Endothelial cell of umbilical vein (primary cell): ENCODE results near the gene EMC8. TPM values are rescaled to one million over a fixed set of nuclear protein-coding genes. Genes with fewer than 3 reads are reported as not detected.

Source experiments
- BruUV-seq: library from RNA; stranded (reverse); fragments of 400-500 nt; replicated peaks from 2 replicates; lab custom pipeline; 2021; lab: Mats Ljungman, UMichigan
- CTCF ChIA-PET: fragments of 300-600, 350-600 bp; sonication (Branson Sonifier 250); formaldehyde crosslinking; loops from one replicate; lab custom pipeline; 2021; ENCODE audit warnings: antibody characterized with exemption, inconsistent platforms; lab: Charles Lee
- POLR2A ChIA-PET: fragments of 300-600, 350-600 bp; sonication (Branson Sonifier 250); formaldehyde crosslinking; loops from one replicate; lab custom pipeline; 2021; ENCODE audit warnings: antibody characterized with exemption, inconsistent platforms; lab: Charles Lee
- DNase-seq: peaks from one replicate; pipeline ENCODE4 v3.0.0-alpha.2; 2011; ENCODE audit warnings: low read depth, low spot score
- FAIRE-seq: peaks from 2 replicates; lab custom pipeline; 2011; peaks lifted over from hg19 to GRCh38; lab: Jason Lieb, UNC
- H2AFZ ChIP-seq: 2 replicates; pipeline ENCODE4 v1.6.0; 2012; ENCODE audit warnings: low read depth, low read length, control low read depth, inconsistent platforms
- H3K27ac ChIP-seq: 2 replicates; pipeline ENCODE4 v1.5.1; 2011; ENCODE audit warnings: low read depth, mild to moderate bottlenecking, control low read depth, low read length, moderate library complexity; ENCODE audit not compliant: insufficient read depth
- H3K27me3 ChIP-seq, 2 experiments: 2 replicates each; pipeline versions ENCODE4 v1.6.0 to v1.6.1; 2011; ENCODE audit warnings: low read length in 2 of 2, mixed read lengths in 1 of 2; ENCODE audit not compliant: control insufficient read depth in 2 of 2, insufficient read depth in 2 of 2
- H3K36me3 ChIP-seq, 2 experiments: 2 replicates in 1 of 2; 3 replicates in 1 of 2; pipeline ENCODE4 v1.5.1; 2011; ENCODE audit warnings: low read length in 2 of 2, mild to moderate bottlenecking in 1 of 2, moderate library complexity in 1 of 2; ENCODE audit not compliant: control insufficient read depth in 2 of 2, insufficient read depth in 2 of 2; ENCODE audit errors: extremely low read depth in 1 of 2
- H3K4me1 ChIP-seq: 3 replicates; pipeline ENCODE4 v1.5.1; 2011; ENCODE audit warnings: mild to moderate bottlenecking, low read length; ENCODE audit not compliant: control insufficient read depth, insufficient read depth; ENCODE audit errors: extremely low read depth
- H3K4me2 ChIP-seq: 2 replicates; pipeline ENCODE4 v1.6.1; 2011; ENCODE audit warnings: low read length, control low read depth, mixed read lengths; ENCODE audit not compliant: insufficient read depth
- H3K4me3 ChIP-seq, 3 experiments: fragments of 200-600 bp in 1 of 3; sonication (generic), shearing (Covaris generic) in 1 of 3; replicated peaks in 1 of 3; 2 replicates each; pipeline ENCODE4 v1.5.1; 2011 to 2016; ENCODE audit warnings: control low read depth in 3 of 3, low read length in 3 of 3, mild to moderate bottlenecking in 2 of 3, inconsistent platforms in 1 of 3, low read depth in 1 of 3, moderate library complexity in 1 of 3; ENCODE audit not compliant: insufficient read depth in 1 of 3
- H3K79me2 ChIP-seq: 2 replicates; pipeline ENCODE4 v1.6.0; 2012; ENCODE audit warnings: low read length, inconsistent platforms; ENCODE audit not compliant: control insufficient read depth, insufficient read depth
- H3K9ac ChIP-seq: replicated peaks from 2 replicates; pipeline ENCODE3; 2011; ENCODE audit warnings: low read length, control low read depth; ENCODE audit not compliant: insufficient read depth; ENCODE audit errors: extremely low read depth
- H3K9me1 ChIP-seq: replicated peaks from 3 replicates; pipeline ENCODE4 v1.6.0; 2011; ENCODE audit warnings: mild to moderate bottlenecking, low read length; ENCODE audit not compliant: control insufficient read depth, insufficient read depth; ENCODE audit errors: extremely low read depth
- H3K9me3 ChIP-seq: replicated peaks from 2 replicates; pipeline ENCODE4 v1.5.1; 2012; ENCODE audit warnings: low read length, inconsistent platforms; ENCODE audit not compliant: control insufficient read depth, insufficient read depth
- H4K20me1 ChIP-seq: replicated peaks from 2 replicates; pipeline ENCODE3; 2011; ENCODE audit warnings: mild to moderate bottlenecking, low read length; ENCODE audit not compliant: control insufficient read depth, insufficient read depth; ENCODE audit errors: extremely low read depth
- EZH2 ChIP-seq: IDR thresholded peaks from 2 replicates; pipeline ENCODE4 v1.6.1; 2012; ENCODE audit warnings: borderline replicate concordance, low read depth, mild to moderate bottlenecking, moderate library complexity, low read length, inconsistent platforms; ENCODE audit not compliant: severe bottlenecking
- FOS ChIP-seq: IDR thresholded peaks from 2 replicates; pipeline ENCODE4 v1.6.1; 2011; ENCODE audit warnings: mild to moderate bottlenecking, low read length, moderate library complexity, borderline replicate concordance; ENCODE audit not compliant: insufficient read depth
- GATA2 ChIP-seq: IDR thresholded peaks from 2 replicates; pipeline ENCODE4 v1.7.0; 2011; ENCODE audit warnings: low read depth, mild to moderate bottlenecking, moderate library complexity, mixed read lengths, low read length; ENCODE audit not compliant: insufficient read length, insufficient read depth
- MYC ChIP-seq: IDR thresholded peaks from one replicate; pipeline ENCODE4 v1.6.1; 2011; ENCODE audit warnings: mild to moderate bottlenecking, low read depth, low read length
- POLR2A ChIP-seq: IDR thresholded peaks from 2 replicates; pipeline ENCODE4 v1.6.1; 2012; ENCODE audit warnings: low read depth, mild to moderate bottlenecking, control low read depth, low read length
- POLR2AphosphoS5 ChIP-seq: IDR thresholded peaks from 2 replicates; pipeline ENCODE4 v1.6.1; 2012; ENCODE audit warnings: low read depth, mild to moderate bottlenecking, control low read depth, low read length, moderate library complexity; ENCODE audit not compliant: insufficient read depth
- dilution Hi-C: fragments of 300-500 bp; cut with MboI; formaldehyde crosslinking; loops from one replicate; pipeline ENCODE4 v1.15.0; 2019; ENCODE audit warnings: low sequenced_read_pairs; ENCODE audit not compliant: extremely low pct_ligation_motif_present
- intact Hi-C: fragments of 100-400 bp; cut with micrococcal nuclease; formaldehyde crosslinking; loops from one replicate; pipeline ENCODE4 v1.10.0; 2022
- polyA plus RNA-seq, 4 experiments: library from polyadenylated mRNA; depleted of rRNA in 3 of 4; stranded (reverse) in 3 of 4; unstranded in 1 of 4; fragments of >200 nt; gene quantifications; 2 replicates each; pipeline versions ENCODE4 v1.2.1 to v1.2.3, GENCODE V29; 2011 to 2012; ENCODE audit warnings: missing spikeins in 1 of 4
- total RNA-seq: library from RNA; stranded (reverse); gene quantifications from 2 replicates; pipeline ENCODE4 v1.2.3, GENCODE V29; 2021
- TF ChIP-seq, protein P1 (sequence below): IDR thresholded peaks from 2 replicates; pipeline ENCODE4 v1.6.1; 2011; ENCODE audit not compliant: insufficient read depth, insufficient read length

EMC8 gene
- total and polyA plus RNA-seq, 2 donors (not counting 3 experiments of a cell fraction or from before 2014, with no cell fraction given): 51.2 to 59.6 TPM

DNA sequence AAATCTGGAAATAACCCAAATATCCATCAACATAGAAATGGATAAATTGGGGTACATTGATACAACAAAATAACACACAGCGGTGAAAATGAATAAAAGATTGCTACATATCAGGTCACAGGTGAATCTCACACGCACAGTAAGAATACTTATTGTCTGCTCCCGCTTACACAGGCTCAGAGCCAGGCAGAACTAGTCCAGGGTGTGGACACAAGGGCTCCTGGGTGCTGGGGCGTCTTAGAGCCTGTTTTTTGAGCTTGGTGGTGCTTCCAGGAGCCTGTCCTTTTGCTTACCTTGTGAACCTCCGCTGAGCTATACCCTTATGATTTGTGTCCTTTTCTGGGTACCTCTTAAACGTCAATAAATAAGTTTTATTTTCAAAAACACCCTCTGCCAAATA lies 28.6 kb downstream of the EMC8 start:
- intact Hi-C loops (no loop called here), dilution Hi-C loops (no loop called here)
- H4K20me1 ChIP-seq: no peaks in the 10 kb centered on the region
- no peaks in the 10 kb centered on the region for H3K79me2 ChIP-seq
- CTCF ChIA-PET: interaction anchor here (0.9 kb wide), 1 partner anchor 14 kb away, joined by 3 read pairs; no protein-coding TSS in a partner anchor
- no peak overlapping the region for H3K27ac ChIP-seq
- POLR2A ChIA-PET: interaction anchor here (0.5 kb wide), 1 partner anchor 886 kb away, joined by 10 read pairs; no protein-coding TSS in a partner anchor
- no peak overlapping the region for H3K4me3 ChIP-seq
- TF ChIP-seq GATA2 (no peak), POLR2AphosphoS5 (no peak), FOS (no peak), EZH2 (no peak), POLR2A (no peak), MYC (no peak)
- TF ChIP-seq, protein P1, sequence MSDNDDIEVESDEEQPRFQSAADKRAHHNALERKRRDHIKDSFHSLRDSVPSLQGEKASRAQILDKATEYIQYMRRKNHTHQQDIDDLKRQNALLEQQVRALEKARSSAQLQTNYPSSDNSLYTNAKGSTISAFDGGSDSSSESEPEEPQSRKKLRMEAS: no peak
- no peak overlapping the region for H2AFZ ChIP-seq
- no peak overlapping the region for H3K4me2 ChIP-seq
- H3K36me3 ChIP-seq: no peaks in the 10 kb centered on the region
- BruUV-seq: no TSS peak
- H3K27me3 ChIP-seq: no peaks in the 10 kb centered on the region
- FAIRE-seq: no peak
- no peaks in the 10 kb centered on the region for H3K9me3 ChIP-seq
- no peak for DNase-seq
- peaks cover 9% of the 10 kb centered on the region for H3K4me1 ChIP-seq
- no peak overlapping the region for H3K9ac ChIP-seq
- H3K9me1 ChIP-seq: no peaks in the 10 kb centered on the region

DNA sequence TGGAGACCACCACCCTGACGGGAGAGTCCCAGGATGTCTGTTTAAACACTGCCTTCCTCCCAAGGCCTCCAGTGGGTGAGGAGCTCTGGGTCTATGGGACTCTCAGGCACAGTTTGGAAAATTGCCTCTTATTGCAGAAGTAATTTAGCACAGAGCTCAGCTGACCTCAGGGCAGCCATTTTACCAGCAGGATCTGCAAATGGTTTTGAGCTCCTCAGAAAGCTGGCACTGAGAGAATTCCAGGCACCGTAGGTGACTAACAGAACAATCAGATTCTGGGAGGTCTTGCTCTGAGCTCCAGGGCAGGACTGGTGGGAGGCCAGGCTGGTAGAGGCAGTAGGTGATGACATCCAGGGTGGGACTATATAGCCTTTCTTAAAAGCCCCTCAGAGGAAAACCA lies 31.1 kb downstream of the EMC8 start:
- FAIRE-seq (no peak), DNase-seq (no peak)
- BruUV-seq: no TSS peak
- H4K20me1 ChIP-seq: no peaks in the 10 kb centered on the region
- H3K27ac ChIP-seq: peak overlapping the region; percentile 5
- no peaks in the 10 kb centered on the region for H3K9me1 ChIP-seq
- peaks cover 9% of the 10 kb centered on the region for H3K4me1 ChIP-seq
- no peak overlapping the region for H3K4me2 ChIP-seq
- no peaks in the 10 kb centered on the region for H3K27me3 ChIP-seq
- no peak overlapping the region for H3K9ac ChIP-seq
- no peaks in the 10 kb centered on the region for H3K36me3 ChIP-seq
- no peaks in the 10 kb centered on the region for H3K9me3 ChIP-seq
- no peak overlapping the region for H2AFZ ChIP-seq
- intact Hi-C loops: loop anchor here (2.0 kb wide), 1 partner anchor 17 kb away; the partner anchor contains the start of gene C16orf74
- no peak for TF ChIP-seq EZH2
- no peak for TF ChIP-seq POLR2A
- H3K4me3 ChIP-seq: no peak overlapping the region
- ChIA-PET CTCF (interaction anchor here (1.1 to 1.9 kb wide), 3 partner anchors 8 to 109 kb away, joined by 3 to 6 read pairs (median 3); no protein-coding TSS in a partner anchor), POLR2A (no interaction called here)
- dilution Hi-C loops: no loop called here
- no peaks in the 10 kb centered on the region for H3K79me2 ChIP-seq
